Measurements from ENCODE around the gene B4GALNT2.

Gene B4GALNT2

GRCh38 chr17:49104511-49105074, 28.0 kb upstream of the B4GALNT2 start:
- Histone ChIP-seq H3K4me3 (ENCODE audit: low read length) (no peak overlapping the region), H3K27ac (ENCODE audit: low read depth, low read length) (no peak overlapping the region), H3K79me2 (ENCODE audit: control insufficient read depth, low read length) (no peaks in the 10 kb centered on the region), H3K9me2 (replicated peaks; ENCODE audit: control insufficient read depth, low read length) (no peaks in the 10 kb centered on the region), H3K36me3 (ENCODE audit: control insufficient read depth, low read length) (no peaks in the 10 kb centered on the region), H4K20me1 (ENCODE audit: control insufficient read depth, insufficient read depth, low read depth, low read length) (no peaks in the 10 kb centered on the region), H3K9me3 (ENCODE audit: control insufficient read depth, insufficient read depth, low read length) (no peaks in the 10 kb centered on the region), H3K27me3 (ENCODE audit: control insufficient read depth, low read length) (peaks cover 9% of the 10 kb centered on the region), H3K4me1 (ENCODE audit: control insufficient read depth, low read length) (no peaks in the 10 kb centered on the region), H3F3A (ENCODE audit: control insufficient read depth, insufficient read depth) (no peaks in the 10 kb centered on the region), H3K4me2 (ENCODE audit: low read length) (no peak overlapping the region)
- TF ChIP-seq CTCF (IDR thresholded peaks at IDR 0.05; ENCODE audit: low read depth, low read length, poor library complexity, severe bottlenecking) (no peak), EZH2phosphoT487 (IDR thresholded peaks at IDR 0.05; ENCODE audit: borderline replicate concordance, low read length) (no peak)

GRCh38 chr17:49106321-49107210, 26.0 kb upstream of the B4GALNT2 start:
- Histone ChIP-seq H3K4me2 (ENCODE audit: low read length) (no peak overlapping the region), H3K27me3 (ENCODE audit: control insufficient read depth, low read length) (peaks cover 6% of the 10 kb centered on the region), H3K27ac (ENCODE audit: low read depth, low read length) (no peak overlapping the region), H3K9me2 (replicated peaks; ENCODE audit: control insufficient read depth, low read length) (no peaks in the 10 kb centered on the region), H3F3A (ENCODE audit: control insufficient read depth, insufficient read depth) (no peaks in the 10 kb centered on the region), H3K4me1 (ENCODE audit: control insufficient read depth, low read length) (no peaks in the 10 kb centered on the region), H3K79me2 (ENCODE audit: control insufficient read depth, low read length) (no peaks in the 10 kb centered on the region), H3K9me3 (ENCODE audit: control insufficient read depth, insufficient read depth, low read length) (no peaks in the 10 kb centered on the region), H4K20me1 (ENCODE audit: control insufficient read depth, insufficient read depth, low read depth, low read length) (no peaks in the 10 kb centered on the region), H3K4me3 (ENCODE audit: low read length) (no peak overlapping the region), H3K36me3 (ENCODE audit: control insufficient read depth, low read length) (no peaks in the 10 kb centered on the region)
- TF ChIP-seq CTCF (IDR thresholded peaks at IDR 0.05; ENCODE audit: low read depth, low read length, poor library complexity, severe bottlenecking) (no peak), EZH2phosphoT487 (IDR thresholded peaks at IDR 0.05; ENCODE audit: borderline replicate concordance, low read length) (no peak)

GRCh38 chr17:49107211-49107557, 25.4 kb upstream of the B4GALNT2 start:
- Histone ChIP-seq H4K20me1 (ENCODE audit: control insufficient read depth, insufficient read depth, low read depth, low read length) (no peaks in the 10 kb centered on the region), H3F3A (ENCODE audit: control insufficient read depth, insufficient read depth) (no peaks in the 10 kb centered on the region), H3K4me2 (ENCODE audit: low read length) (no peak overlapping the region), H3K4me3 (ENCODE audit: low read length) (no peak overlapping the region), H3K9me3 (ENCODE audit: control insufficient read depth, insufficient read depth, low read length) (no peaks in the 10 kb centered on the region), H3K36me3 (ENCODE audit: control insufficient read depth, low read length) (no peaks in the 10 kb centered on the region), H3K9me2 (replicated peaks; ENCODE audit: control insufficient read depth, low read length) (no peaks in the 10 kb centered on the region), H3K27ac (ENCODE audit: low read depth, low read length) (no peak overlapping the region), H3K27me3 (ENCODE audit: control insufficient read depth, low read length) (peaks cover 6% of the 10 kb centered on the region), H3K79me2 (ENCODE audit: control insufficient read depth, low read length) (no peaks in the 10 kb centered on the region), H3K4me1 (ENCODE audit: control insufficient read depth, low read length) (no peaks in the 10 kb centered on the region)
- TF ChIP-seq CTCF (IDR thresholded peaks at IDR 0.05; ENCODE audit: low read depth, low read length, poor library complexity, severe bottlenecking): no peak
- TF ChIP-seq EZH2phosphoT487 (IDR thresholded peaks at IDR 0.05; ENCODE audit: borderline replicate concordance, low read length): no peak
